Right ventricle myocardium inferior (tissue), 1 donor: ENCODE results near the gene G0S2. TPM values are rescaled to one million over a fixed set of nuclear protein-coding genes. Genes with fewer than 3 reads are reported as not detected.

Source experiments
- total RNA-seq: library from RNA; stranded (reverse); fragmentation: NEBNext Ultra II Directional; extraction: Animal tissue kit (Norgen Biotek cat#: 25700); gene quantifications from one replicate; pipeline ENCODE4 v1.2.1, GENCODE V29; 2021
- donor health status: DM: no; HTN: yes; CAD: no; lungs with severe emphysema.

G0S2 gene
- total RNA-seq, 1 donor from 2014 or later, result 460 TPM

Other genes starting within 250 kb of the G0S2 start
- gene CAMK1G, start 91.7 kb upstream of the G0S2 start, total RNA-seq, result not detected
- gene LAMB3, start 23.0 kb upstream of the G0S2 start, total RNA-seq, result 5.9 TPM
- gene HSD11B1, start 29.4 kb downstream of the G0S2 start, total RNA-seq, result 4.3 TPM
- gene TRAF3IP3, start 80.6 kb downstream of the G0S2 start, total RNA-seq, result 1.7 TPM
- 1.8 TPM for gene C1orf74, start 109.1 kb downstream of the G0S2 start, total RNA-seq
- gene IRF6, start 130.7 kb downstream of the G0S2 start, total RNA-seq, result 29.7 TPM
- 2.6 TPM for gene UTP25, start 152.6 kb downstream of the G0S2 start, total RNA-seq